GM21825 (cell line): ENCODE results near the gene AK4.
"Not testable (repeated sequence)": the region's sequence is repeated elsewhere in the genome, so short reads cannot be mapped to it uniquely, and the experiment has no call there.

Source experiments
- ATAC-seq: cut with Tn5 transposase; IDR thresholded peaks from one replicate; pipeline ENCODE4 v1.9.1; 2021; ENCODE audit warnings: mild to moderate bottlenecking, moderate library complexity; ENCODE audit not compliant: unreplicated experiment

The AK4 gene

DNA sequence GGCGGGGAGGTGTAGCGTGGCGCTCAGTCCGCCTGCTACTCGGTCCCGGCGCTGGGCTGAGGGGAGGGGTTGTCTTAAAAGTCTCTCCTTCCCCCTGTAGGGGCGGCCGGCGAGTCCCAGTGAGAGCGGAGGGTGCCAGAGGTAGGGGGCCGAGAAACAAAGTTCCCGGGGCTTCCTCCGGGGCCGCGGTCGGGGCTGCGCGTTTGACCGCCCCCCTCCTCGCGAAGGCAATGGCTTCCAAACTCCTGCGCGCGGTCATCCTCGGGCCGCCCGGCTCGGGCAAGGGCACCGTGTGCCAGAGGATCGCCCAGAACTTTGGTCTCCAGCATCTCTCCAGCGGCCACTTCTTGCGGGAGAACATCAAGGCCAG is at the start of gene AK4:
Gene AK4 (plus strand): TSS at position 26 of the 370 bp plus-strand sequence. CDS start 205 bp downstream, at position 231.
- not testable (repeated sequence) for ATAC-seq

DNA sequence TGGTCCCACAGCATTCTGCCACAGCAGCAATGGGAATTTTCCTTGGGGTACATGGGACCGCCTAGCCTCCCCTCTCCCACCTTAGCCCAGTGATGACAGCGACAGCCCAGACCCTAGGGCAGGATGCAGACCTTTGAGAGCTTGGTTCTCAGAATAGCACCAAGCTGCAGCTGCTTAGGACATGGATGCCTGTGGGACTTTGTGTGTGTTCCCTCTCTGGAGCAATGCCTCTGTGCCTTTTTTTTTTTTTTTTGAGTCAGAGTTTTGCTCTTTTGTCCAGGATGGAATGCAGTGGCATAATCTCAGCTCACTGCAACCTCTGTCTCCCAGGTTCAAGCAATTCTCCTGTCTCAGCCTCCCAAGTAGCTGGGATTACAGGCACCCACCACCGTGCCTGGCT is 44.2 kb upstream of the AK4 start:
- ATAC-seq: no peak

DNA sequence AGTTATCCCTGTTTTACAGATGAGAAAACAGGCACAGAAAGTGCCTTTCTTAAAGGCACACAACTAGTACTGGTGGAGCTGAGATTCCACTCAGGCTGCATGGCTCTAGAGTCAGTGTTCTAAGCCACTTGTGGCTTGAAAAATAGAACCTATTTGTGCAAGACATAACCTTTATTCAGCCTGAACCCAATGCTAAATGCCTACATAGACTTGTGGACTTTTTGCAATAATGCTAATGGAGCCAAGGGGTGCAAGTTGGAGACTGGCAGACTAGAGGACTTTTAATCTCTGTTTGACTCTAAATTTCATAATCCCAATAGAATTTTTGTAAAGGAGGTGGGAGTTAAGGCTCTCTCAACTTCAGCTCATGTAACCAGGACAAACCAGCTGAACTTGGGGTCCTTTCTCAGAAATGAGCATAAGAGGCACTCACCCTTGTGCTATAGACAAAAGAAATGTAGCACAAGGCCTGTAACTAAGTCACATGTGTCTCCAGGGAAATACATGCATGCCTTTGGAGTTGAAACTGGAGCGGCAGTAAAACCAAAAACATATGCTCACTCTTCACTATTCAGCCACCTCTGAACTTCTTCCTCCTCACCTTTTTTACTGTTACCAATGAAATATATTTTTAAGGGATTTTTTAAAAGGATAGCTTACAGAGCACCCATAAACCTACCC is 43.0 kb upstream of the AK4 start:
- ATAC-seq: no peak

DNA sequence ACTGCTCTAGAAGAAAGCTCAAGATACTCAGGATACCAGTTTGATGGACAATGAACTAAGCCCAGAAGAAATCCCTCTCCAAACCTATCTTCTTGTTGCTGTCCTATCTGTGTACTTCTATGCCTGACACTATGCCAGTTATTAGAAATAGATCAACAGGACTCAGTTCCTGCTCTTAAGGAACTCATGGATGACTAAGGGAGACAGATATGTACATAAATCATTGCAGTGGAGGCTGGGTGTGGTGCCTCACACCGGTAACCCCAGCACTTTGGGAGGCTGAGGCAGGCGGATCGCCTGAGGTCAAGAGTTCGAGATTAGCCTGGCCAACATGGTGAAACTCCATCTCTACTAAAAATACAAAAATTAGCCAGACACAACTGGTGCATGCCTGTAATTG is 42.4 kb upstream of the AK4 start:
- no peak for ATAC-seq

DNA sequence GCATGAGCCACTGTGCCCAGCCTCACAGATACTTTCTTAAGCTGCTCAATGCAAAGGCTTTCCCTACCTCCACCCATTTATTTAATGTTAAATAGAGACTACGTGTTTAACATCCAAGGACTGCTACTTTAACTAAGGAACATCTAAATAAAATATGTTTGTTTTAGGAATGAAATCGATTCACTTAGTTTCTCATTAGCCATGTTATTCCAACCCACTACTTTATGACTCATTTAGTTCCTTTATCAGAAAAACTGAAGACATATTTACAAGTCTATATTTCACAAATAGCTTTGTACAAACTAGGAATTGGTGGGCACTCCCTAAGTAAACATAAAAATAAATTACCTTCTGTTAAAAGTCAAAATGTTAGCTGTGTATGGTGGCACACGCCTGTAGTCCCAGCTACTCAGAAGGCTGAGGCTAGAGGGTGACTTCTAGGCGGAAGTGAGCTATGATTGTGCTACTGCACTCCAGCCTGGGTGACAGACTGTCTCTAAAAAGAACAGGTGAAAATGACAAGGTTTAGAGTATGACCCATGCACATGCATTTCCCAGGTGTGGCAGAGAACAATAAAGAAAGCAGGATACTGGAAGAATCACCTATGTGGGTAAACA is 39.9 kb upstream of the AK4 start:
- no peak for ATAC-seq

DNA sequence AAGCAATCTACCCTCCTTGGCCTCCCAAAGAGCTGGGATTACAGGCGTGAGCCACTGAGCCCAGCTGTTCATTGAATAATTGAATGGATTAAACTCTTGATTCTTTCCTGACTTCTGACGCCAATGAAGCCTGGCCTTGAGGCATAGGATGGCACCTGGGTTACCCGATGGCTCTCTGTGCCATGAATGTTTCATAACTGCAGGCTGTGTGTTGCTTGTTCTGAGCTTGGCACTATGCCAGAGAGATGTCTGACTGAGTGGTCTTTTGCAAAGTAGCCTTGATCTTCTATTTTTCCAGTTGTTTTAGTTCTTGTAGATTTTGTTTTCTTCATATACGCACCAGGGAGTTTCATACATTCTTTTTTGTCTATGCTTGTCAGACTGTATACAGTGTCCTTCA is 38.5 kb upstream of the AK4 start:
- no peak for ATAC-seq

DNA sequence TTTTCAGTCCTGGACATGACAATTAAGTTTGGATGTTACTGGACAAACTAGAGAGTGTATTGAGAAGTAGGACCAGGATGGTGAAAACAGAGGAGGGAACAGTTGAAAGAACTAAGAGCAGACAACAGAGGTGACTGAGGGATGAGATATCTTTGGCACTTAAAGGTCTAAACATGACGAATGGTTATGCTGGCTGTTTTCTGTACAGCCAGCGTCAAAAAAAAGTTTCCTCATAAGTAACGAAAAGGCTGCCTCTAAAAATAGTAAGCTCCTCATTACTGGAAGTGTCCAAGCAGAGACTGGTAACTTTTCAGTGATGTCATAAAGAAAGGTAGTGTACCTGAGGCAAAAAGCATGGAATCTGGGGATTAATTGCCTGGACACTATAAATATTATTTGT is 35.2 kb upstream of the AK4 start:
- ATAC-seq: no peak

DNA sequence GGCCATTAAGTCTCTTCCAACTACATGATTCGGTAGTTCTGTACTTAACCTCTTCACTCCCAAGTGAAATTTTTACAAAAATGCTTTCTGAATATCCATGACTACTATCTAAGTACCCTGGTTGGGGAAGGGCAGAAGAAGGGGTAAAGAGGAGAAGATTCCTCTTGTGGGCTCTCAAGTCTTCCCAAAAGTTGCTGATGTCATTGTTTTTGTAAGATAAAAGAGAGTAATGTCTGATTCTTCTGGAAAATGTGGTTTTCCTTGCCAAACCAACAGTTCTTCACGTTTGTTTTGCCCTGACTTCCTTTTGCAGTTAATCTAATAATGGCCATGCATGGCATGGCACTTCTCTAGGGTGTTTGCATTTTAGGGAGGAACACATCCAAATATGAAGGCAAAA is 34.7 kb upstream of the AK4 start:
- no peak for ATAC-seq

DNA sequence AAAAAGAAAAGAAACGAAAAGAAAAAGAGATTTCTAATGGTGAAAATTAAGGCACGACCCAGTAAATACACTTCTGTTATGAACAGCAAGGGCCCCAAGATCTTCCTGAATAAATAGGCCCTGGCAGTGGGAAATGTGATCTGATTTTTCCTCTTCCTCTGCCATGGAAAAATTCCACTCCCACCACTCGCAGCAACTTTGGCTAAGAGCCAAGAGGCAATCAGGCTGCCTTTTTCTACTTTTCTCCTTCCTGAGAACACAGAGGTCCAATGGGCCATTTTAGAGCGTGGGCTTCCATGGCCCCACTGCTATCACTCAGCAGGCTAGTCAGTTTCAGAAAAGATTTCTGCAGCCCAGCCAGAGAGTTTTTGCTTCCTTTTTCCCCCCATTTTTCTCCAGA is 33.7 kb upstream of the AK4 start:
- ATAC-seq: no peak

DNA sequence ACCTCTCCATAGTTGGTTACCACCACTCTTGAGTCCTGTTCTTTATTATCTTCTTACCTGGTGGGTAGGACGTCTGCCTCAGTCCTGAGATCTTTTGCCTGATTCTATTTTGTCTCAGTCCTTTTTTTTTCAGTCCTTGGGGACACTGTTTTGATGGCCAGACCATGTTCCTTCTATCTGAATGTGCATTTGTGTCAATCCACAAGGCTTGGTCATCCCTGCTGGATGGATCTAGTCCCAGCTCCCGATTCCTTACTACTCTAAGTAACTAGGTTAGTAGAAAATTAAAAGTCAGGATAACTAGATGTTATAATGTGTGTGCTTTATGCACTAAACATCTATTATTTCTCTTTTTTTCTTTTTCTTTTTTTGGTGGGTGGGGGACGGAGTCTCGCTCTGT is 28.1 kb upstream of the AK4 start:
- ATAC-seq: no peak

DNA sequence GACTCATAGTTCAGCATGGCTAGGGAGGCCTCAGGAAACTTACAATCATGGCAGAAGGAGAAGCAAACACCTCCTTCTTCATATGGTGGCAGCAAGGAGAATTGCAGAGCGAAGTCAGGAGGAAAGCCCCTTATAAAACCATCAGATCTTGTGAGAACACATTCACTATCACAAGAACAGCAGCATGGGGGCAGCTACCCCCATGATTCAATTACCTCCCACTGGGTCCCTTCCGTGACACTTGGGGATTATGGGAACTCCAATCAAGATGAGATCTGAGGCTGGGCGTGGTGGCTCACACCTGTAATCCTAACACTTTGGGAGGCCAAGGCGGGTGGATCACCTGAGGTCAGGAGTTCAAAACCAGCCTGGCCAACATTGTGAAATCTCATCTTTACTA is 18.9 kb upstream of the AK4 start:
- not testable (repeated sequence) for ATAC-seq

DNA sequence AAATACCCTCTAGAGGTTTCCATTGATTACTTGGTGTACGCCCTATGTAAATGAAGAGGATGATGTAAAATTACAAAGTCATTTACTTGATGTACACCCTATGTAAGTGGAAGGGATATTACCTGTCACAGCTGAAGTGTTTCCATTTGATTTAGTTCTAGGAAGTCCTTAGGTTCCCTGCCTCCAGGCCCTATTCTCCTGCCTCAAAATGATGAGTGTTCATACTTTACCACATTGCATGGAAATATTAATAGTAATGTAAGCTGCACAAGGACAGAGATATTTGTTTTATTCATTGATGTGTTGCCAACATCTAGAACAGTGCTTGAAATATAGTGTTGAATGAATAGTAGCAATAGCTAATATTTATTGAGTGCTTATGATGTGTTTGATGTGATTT is 9.5 kb upstream of the AK4 start:
- no peak for ATAC-seq

DNA sequence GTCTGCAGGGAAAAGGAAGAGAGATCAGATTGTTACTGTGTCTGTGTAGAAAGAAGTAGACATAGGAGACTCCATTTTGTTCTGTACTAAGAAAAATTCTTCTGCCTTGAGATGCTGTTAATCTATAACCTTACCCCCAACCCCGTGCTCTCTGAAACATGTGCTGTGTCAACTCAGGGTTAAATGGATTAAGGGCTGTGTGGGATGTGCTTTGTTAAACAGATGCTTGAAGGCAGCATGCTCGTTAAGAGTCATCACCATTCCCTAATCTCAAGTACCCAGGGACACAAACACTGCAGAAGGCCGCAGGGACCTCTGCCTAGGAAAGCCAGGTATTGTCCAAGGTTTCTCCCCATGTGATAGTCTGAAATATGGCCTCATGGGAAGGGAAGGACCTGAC is 8.2 kb upstream of the AK4 start:
- not testable (repeated sequence) for ATAC-seq

DNA sequence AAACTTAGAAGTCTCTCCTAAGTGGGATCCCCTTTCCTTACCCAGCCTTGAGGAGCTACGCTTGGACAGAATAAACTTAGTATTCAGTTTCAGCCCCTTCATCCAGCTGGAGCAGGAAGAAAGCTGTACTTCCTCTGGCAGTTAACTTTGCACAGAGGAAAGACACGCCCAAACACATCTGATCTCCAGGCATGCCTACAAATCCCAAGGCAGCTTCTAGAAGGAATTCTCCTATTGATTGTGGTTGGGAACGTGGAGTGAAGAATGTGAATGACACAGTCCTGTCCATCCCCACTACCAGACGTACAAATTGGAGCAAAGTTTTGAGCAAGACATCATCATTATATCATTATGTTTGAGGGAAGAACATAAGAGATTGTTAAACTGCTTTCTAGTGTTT is 6.6 kb upstream of the AK4 start:
- no peak for ATAC-seq

DNA sequence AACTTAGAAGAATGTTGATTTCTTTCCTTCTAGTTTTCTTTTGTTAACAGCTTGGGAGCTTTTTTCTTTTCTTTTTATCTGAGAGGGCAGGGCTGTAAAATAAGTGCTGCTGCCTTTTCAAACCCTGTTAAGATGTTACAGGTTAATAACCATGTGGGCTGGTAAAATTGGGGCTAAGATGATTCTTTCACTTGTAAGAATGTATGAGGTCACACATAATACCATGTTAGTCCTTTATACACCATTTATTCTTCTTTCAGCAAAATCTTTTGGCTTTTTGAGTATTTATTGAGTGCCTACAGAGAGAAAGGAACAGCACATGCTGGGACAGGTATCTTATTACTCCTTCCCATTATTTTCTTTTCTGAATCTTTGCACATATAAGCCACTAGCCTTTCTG is 6.1 kb upstream of the AK4 start:
- ATAC-seq: no peak

DNA sequence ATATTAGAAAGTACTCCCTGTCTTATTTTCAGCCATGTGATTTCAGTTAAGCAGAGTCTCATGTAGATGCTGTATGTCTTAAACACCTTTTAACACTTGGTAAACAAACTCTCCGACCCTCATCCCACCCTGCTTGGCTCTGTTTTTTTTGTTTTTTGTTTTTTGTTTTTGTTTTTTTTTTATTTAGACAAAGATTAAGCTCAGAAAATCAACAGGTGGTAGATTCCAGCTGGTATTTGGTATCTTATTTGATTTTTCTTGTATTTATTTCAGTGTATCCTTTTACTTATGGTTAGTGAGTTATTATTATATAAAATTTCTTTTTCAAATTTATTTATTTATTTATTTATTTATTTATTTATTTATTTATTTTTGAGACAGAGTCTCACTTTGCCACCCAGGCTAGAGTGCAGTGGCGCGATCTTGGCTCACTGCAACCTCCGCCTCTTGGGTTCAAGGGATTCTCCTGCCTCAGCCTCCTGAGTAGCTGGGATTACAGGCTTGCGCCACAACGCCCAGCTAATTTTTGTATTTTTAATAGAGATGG is 4.8 kb upstream of the AK4 start:
- not testable (repeated sequence) for ATAC-seq

DNA sequence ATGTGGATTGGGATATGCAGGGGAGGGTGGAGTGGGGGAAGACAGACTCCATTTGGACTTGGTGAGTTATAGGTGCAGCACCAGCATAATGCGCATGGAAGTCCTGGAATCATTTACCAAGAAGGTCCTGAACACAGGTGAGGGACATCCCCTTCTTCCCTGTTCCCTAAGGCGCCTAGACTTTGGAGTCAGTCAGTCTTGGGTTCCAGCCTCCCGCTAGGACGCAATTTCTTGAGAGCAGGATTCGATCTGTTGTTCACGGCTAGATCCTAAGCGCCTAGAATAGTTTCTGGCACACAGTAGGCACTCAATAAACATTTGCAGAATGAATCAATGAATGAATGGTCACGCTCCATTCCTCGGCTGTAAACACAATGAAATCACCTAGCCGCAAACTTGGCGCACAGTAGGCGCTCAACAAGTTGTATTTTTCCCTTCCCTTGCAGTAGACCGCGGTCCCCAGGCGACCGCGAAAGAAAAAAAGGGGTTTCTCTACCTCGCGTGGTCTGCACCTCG is 1.0 kb upstream of the AK4 start:
- ATAC-seq: no peak

DNA sequence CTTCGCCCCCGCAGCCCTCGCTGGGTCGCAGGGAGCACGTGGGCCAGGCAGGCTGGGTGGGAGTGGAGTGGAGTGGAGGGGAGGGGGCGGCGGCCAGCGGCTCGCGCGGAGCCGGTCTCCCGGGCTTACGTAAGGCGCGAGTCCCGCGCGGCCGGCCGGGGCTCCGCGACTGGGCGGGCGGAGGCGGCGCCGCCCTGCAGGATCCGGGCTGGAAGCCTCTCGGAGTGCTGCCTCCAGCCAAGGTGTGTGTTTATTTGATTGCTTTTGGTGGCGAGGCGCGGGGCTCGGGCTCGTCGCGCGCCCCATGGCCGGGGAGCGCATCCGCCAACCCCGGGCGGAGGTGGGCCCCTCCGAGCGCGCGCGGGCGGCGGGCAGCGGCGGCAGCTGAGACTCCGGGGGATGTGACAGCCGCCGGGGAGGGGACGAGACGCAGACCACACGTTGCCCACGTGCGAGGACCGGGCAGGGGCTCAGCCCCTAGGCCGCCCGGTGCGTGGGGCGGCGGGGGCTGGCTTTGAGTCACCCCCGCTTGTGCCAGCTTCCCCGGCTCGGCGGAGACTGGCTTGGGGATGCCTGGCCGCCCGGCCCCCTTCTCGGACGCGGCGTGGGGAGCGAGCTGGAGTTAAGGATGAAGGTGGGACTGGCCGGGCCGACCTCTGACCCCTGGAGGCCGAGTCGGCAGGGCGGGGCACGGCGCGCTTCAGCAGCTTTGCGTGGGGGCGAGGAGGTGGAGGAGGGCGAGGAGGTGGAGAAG is 402 bp upstream of the AK4 start:
- ATAC-seq: peak; percentile 44

DNA sequence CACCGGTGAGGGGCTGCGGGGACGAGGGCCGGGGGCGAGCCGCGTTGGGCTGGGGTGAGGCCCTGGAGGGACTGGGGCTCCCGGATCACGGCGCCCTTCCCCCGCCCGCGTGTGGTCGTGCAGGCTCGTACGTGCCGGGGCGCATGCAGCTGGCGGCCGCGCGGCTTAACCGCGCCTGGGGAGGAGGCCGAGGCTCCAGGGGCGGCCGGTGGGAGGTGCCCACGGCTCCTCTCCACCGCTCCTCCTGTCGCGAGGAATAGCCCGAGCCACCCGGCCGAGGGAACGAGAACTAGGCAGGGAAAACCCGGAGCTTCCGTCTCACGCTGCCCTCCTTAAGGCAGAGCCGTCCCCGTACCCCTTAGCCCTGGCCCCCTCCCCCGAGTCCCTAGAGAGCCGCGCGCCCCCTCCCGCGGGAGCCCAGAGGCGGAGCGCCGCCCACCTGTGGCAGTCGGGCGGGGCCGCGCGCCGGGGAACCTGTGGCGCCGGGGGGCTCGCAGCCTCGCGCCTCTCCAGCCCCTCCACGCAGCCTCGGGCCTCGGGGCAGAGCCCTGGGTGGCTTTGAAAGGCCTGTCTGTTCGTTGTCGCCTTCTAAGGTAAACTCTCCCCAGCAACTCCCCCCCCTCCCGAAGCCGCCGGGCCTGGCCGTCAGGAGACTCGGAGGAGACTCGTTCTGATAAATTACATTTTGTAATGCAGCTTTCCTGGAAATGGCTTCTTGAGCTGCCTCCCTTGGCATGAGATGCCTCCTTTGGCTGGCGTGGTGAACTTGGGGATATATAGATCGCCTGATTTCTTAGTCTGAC is 746 bp downstream of the AK4 start:
- peak; percentile 48 for ATAC-seq

DNA sequence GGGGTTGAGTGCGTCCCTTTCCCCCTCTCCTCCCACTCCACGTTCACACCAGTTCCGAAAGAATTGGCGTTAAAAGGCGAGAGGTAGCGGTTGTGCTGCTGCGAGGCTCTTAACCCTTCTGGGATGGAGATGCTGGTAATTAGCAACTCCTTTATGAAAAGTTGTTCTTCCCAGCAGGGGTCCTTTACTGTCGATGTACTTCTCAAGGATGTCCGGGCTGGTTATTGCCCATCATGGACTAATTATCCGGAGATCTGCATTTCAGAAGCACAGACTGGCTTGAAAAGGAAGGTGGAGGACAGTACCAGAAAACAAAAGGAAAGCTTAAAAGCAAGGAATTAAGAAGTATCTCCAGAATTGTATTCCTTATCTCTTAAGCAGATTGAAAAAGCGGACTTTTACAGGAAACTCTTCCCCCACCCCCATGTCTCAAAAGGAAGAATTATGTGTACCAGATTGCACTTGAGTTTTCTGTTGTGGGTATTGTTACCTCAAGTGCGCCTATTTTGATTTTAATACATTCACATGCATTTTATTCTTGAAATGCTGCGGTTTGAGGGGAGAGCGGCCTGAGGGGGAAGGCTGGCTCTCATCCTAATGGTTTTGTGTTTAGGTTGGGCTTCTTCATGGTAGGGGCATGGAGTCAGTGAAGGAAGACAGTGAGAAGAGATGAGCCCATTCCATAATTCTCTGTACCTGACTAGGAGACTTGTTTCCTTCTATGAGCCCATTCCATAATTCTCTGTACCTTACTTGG is 1.5 kb downstream of the AK4 start:
- no peak for ATAC-seq
